ENCODE data around the gene KISS1.

GRCh38 chr1:204197068-204197467 is 777 bp upstream of the KISS1 start:
- TF ChIP-seq POLR2A (IDR thresholded peaks at IDR 0.05; ENCODE audit: borderline replicate concordance, extremely low read depth, insufficient read depth, insufficient read length): no peak
- no peak for TF ChIP-seq CTCF (IDR thresholded peaks at IDR 0.05 in 2 of 3, conservative IDR thresholded peaks at IDR 0.05 in 1 of 3; ENCODE audit: borderline replicate concordance in 1 of 3, insufficient read depth in 1 of 3, low read depth in 2 of 3, low read length in 2 of 3)
- TF ChIP-seq ZNF274 (IDR thresholded peaks at IDR 0.05; ENCODE audit: low read depth, low read length): no peak
- no peak for TF ChIP-seq MAX (IDR thresholded peaks at IDR 0.05)
- no peak for TF ChIP-seq ATF3 (IDR thresholded peaks at IDR 0.05)
- no peak for TF ChIP-seq SRF (IDR thresholded peaks at IDR 0.05; ENCODE audit: low read depth)
